ENCODE data around the gene C10orf120. TPM values are rescaled to one million over a fixed set of nuclear protein-coding genes. Genes with fewer than 3 reads are reported as not detected.

Gene C10orf120
- polyA plus RNA-seq, 2 of the 4 experiments (the other 2 are of a cell fraction) = not detected

DNA sequence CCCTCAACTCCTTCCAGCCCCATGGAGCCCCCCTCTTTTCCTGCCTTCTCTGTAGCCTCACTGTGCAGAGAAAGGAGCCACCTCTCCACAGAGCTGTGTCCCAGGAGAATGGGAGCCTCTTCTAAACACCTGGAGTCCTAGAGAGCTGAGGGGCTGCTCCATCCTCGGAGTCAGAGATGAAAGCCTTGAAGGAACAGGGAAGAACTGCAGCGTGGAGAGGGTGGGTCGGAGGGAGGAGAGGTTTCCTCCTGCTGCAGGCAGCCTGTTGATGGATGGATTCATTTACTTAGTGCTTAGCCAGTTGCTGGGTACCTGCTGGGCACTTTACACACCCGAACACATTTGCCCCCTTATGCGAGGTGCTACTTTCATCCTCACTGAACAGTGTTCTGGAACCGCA lies 39.0 kb downstream of the C10orf120 start:
- 17% methylated on average over 6 of the region's 6 CpGs for whole genome bisulfite sequencing (ENCODE audit: missing lambda C conversion rate)
- Histone ChIP-seq H3K27ac (no peak overlapping the region), H3K9me3 (no peaks in the 10 kb centered on the region), H3K4me2 (no peak overlapping the region), H3K4me1 (no peaks in the 10 kb centered on the region), H3K4me3 (no peak overlapping the region)
- no peak for TF ChIP-seq PHF8 (IDR thresholded peaks at IDR 0.05; ENCODE audit: borderline replicate concordance, low read depth)
- no peak for TF ChIP-seq MAZ (IDR thresholded peaks at IDR 0.05; ENCODE audit: borderline replicate concordance, low read depth, low read length)
- TF ChIP-seq CEBPB (IDR thresholded peaks at IDR 0.05) = no peak
- no peak for TF ChIP-seq MYC (IDR thresholded peaks at IDR 0.05; ENCODE audit: borderline replicate concordance, low read length)
- TF ChIP-seq HOXA7 (CRISPR knock-in tag; IDR thresholded peaks at IDR 0.05) = no peak
- TF ChIP-seq ZNF302 (CRISPR knock-in tag; IDR thresholded peaks at IDR 0.05) = no peak
- TF ChIP-seq HOXB13 (CRISPR knock-in tag; IDR thresholded peaks at IDR 0.05; ENCODE audit: low read depth) = no peak
- no peak for TF ChIP-seq FOSL2 (IDR thresholded peaks at IDR 0.05)
- TF ChIP-seq FOSL2 (CRISPR knock-in tag; IDR thresholded peaks at IDR 0.05) = no peak
- no peak for TF ChIP-seq JUN (IDR thresholded peaks at IDR 0.05)
- no peak for TF ChIP-seq RARB (CRISPR knock-in tag; IDR thresholded peaks at IDR 0.05)
- TF ChIP-seq CHD4 (IDR thresholded peaks at IDR 0.05; ENCODE audit: borderline replicate concordance) = no peak
- no peak for TF ChIP-seq FOXS1 (CRISPR knock-in tag; IDR thresholded peaks at IDR 0.05)
- no peak for TF ChIP-seq RNF2 (IDR thresholded peaks at IDR 0.05; ENCODE audit: borderline replicate concordance, low read depth)
- ChIA-PET CTCF (interaction anchor here (0.6 to 4.5 kb wide), 2 partner anchors 12 to 1580 kb away, joined by 3 to 34 read pairs; no protein-coding TSS in a partner anchor), POLR2A (no interaction called here)
- ATAC-seq (no peak), FAIRE-seq (no peak), DNase-seq (ENCODE audit: low read depth in 1 of 2, low spot score in 1 of 2) (no peak)

- DNase-seq (ENCODE audit: low read depth in 1 of 2, low spot score in 1 of 2) (no peak), ATAC-seq (no peak), FAIRE-seq (no peak)
- Histone ChIP-seq H3K27ac (no peak overlapping the region), H3K4me3 (no peak overlapping the region), H3K4me2 (no peak overlapping the region), H3K4me1 (no peaks in the 10 kb centered on the region), H3K9me3 (no peaks in the 10 kb centered on the region)
- POLR2A ChIA-PET = no interaction called here
- 44% methylated on average over 7 of the region's 7 CpGs for WGBS (ENCODE audit: missing lambda C conversion rate)
- CTCF ChIA-PET = interaction anchor here (4.5 kb wide), 1 partner anchor 11 kb away, joined by 34 read pairs; no protein-coding TSS in a partner anchor
- no peak for TF ChIP-seq FOSL2 (IDR thresholded peaks at IDR 0.05)
- no peak for TF ChIP-seq FOSL2 (CRISPR knock-in tag; IDR thresholded peaks at IDR 0.05)
- TF ChIP-seq CHD2 (IDR thresholded peaks at IDR 0.05; ENCODE audit: low read length, partially characterized antibody) = no peak
- TF ChIP-seq, protein P1, sequence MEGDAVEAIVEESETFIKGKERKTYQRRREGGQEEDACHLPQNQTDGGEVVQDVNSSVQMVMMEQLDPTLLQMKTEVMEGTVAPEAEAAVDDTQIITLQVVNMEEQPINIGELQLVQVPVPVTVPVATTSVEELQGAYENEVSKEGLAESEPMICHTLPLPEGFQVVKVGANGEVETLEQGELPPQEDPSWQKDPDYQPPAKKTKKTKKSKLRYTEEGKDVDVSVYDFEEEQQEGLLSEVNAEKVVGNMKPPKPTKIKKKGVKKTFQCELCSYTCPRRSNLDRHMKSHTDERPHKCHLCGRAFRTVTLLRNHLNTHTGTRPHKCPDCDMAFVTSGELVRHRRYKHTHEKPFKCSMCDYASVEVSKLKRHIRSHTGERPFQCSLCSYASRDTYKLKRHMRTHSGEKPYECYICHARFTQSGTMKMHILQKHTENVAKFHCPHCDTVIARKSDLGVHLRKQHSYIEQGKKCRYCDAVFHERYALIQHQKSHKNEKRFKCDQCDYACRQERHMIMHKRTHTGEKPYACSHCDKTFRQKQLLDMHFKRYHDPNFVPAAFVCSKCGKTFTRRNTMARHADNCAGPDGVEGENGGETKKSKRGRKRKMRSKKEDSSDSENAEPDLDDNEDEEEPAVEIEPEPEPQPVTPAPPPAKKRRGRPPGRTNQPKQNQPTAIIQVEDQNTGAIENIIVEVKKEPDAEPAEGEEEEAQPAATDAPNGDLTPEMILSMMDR (IDR thresholded peaks at IDR 0.05) = no peak
Measured at GRCh38 chr10:122659651-122660050, 40.0 kb downstream of the C10orf120 start.

DNA sequence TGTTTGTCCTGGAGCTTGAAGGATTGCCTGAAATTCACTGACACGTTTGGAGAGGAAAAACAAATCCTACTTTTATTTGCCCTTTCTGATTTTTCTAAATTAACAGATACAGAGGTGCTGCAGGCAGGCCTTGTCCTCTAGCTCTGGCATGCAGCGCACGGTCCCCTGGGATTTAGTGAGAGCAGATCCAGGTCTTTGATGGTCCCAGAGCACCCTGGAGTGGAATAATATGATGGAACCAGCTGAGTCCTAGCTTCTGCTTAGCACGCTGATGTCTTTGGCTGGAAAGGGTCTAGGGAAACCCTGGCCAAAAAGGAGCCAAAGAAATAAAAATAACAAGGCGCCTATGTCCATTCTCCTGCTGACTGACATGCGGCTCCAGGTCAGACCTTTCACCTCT lies 40.5 kb downstream of the C10orf120 start:
- Histone ChIP-seq H3K27ac (no peak overlapping the region), H3K4me3 (no peak overlapping the region), H3K9me3 (no peaks in the 10 kb centered on the region), H3K4me2 (no peak overlapping the region), H3K4me1 (no peaks in the 10 kb centered on the region)
- TF ChIP-seq HOXA7 (CRISPR knock-in tag; IDR thresholded peaks at IDR 0.05) (no peak), HDAC2 (IDR thresholded peaks at IDR 0.05) (no peak), POLR2A (IDR thresholded peaks at IDR 0.05; ENCODE audit: low read length) (no peak), ZC3H11A (IDR thresholded peaks at IDR 0.05) (no peak), NPAS2 (CRISPR knock-in tag; IDR thresholded peaks at IDR 0.05; ENCODE audit: borderline replicate concordance) (no peak), HOXB13 (CRISPR knock-in tag; IDR thresholded peaks at IDR 0.05; ENCODE audit: low read depth) (no peak), CHD2 (IDR thresholded peaks at IDR 0.05; ENCODE audit: low read length, partially characterized antibody) (no peak), RFX5 (IDR thresholded peaks at IDR 0.05) (no peak), POLR2AphosphoS2 (conservative IDR thresholded peaks at IDR 0.05; ENCODE audit: low read length) (no peak), MAZ (IDR thresholded peaks at IDR 0.05; ENCODE audit: borderline replicate concordance, low read depth, low read length) (no peak)
- FAIRE-seq (no peak), DNase-seq (ENCODE audit: low read depth in 1 of 2, low spot score in 1 of 2) (no peak), ATAC-seq (no peak)
- ChIA-PET POLR2A (no interaction called here), CTCF (interaction anchor here (4.5 kb wide), 1 partner anchor 10 kb away, joined by 34 read pairs; no protein-coding TSS in a partner anchor)
- 42% methylated on average over 6 of the region's 6 CpGs for WGBS (ENCODE audit: missing lambda C conversion rate)

Measured in A549 (cell line).